ENCODE data around the gene CCT8L2. TPM values are rescaled to one million over a fixed set of nuclear protein-coding genes. Genes with fewer than 3 reads are reported as not detected.
"Not testable (repeated sequence)": the region's sequence is repeated elsewhere in the genome, so short reads cannot be mapped to it uniquely, and the experiment has no call there.

CCT8L2 gene
- total RNA-seq, 1 donor from 2014 or later = not detected

GRCh38 chr22:16563555-16564520, 28.8 kb downstream of the CCT8L2 start:
- no peaks in the 10 kb centered on the region for H3K4me1 Mint-ChIP-seq (ENCODE audit: low read depth)
- H3K27me3 Mint-ChIP-seq = no peaks in the 10 kb centered on the region
- TF ChIP-seq CTCF (IDR thresholded peaks at IDR 0.05; ENCODE audit: unreplicated experiment) = no peak
- no peaks in the 10 kb centered on the region for H3K9me3 Mint-ChIP-seq (ENCODE audit: low read depth)
- no peak overlapping the region for H3K4me3 Mint-ChIP-seq (ENCODE audit: low read depth)
- DNase-seq (ENCODE audit: low spot score, unreplicated experiment) = no peak
- no peak overlapping the region for H3K27ac Mint-ChIP-seq
- no peaks in the 10 kb centered on the region for H3K36me3 Mint-ChIP-seq (ENCODE audit: insufficient read depth)

- Mint-ChIP-seq H3K27ac (no peak overlapping the region), H3K27me3 (no peaks in the 10 kb centered on the region), H3K9me3 (ENCODE audit: low read depth) (no peaks in the 10 kb centered on the region), H3K36me3 (ENCODE audit: insufficient read depth) (peaks cover under 1% of the 10 kb centered on the region), H3K4me1 (ENCODE audit: low read depth) (no peaks in the 10 kb centered on the region), H3K4me3 (ENCODE audit: low read depth) (no peak overlapping the region)
- no peak for TF ChIP-seq CTCF (IDR thresholded peaks at IDR 0.05; ENCODE audit: unreplicated experiment)
- no peak for DNase-seq (ENCODE audit: low spot score, unreplicated experiment)
Measured at GRCh38 chr22:16562711-16563554, 29.7 kb downstream of the CCT8L2 start.

GRCh38 chr22:16561093-16561658, 31.4 kb downstream of the CCT8L2 start:
- H3K27ac Mint-ChIP-seq; H3K9me3 Mint-ChIP-seq (ENCODE audit: low read depth); H3K36me3 Mint-ChIP-seq (ENCODE audit: insufficient read depth); H3K4me3 Mint-ChIP-seq (ENCODE audit: low read depth); DNase-seq (ENCODE audit: low spot score, unreplicated experiment); H3K4me1 Mint-ChIP-seq (ENCODE audit: low read depth); H3K27me3 Mint-ChIP-seq: not testable (repeated sequence)

GRCh38 chr22:16560651-16561050, 32.0 kb downstream of the CCT8L2 start:
- H3K36me3 Mint-ChIP-seq (ENCODE audit: insufficient read depth); H3K27ac Mint-ChIP-seq; H3K9me3 Mint-ChIP-seq (ENCODE audit: low read depth): not testable (repeated sequence)

GRCh38 chr22:16559996-16560395, 32.6 kb downstream of the CCT8L2 start:
- DNase-seq (ENCODE audit: low spot score, unreplicated experiment); H3K4me3 Mint-ChIP-seq (ENCODE audit: low read depth); H3K27ac Mint-ChIP-seq; H3K36me3 Mint-ChIP-seq (ENCODE audit: insufficient read depth); H3K27me3 Mint-ChIP-seq; H3K9me3 Mint-ChIP-seq (ENCODE audit: low read depth); H3K4me1 Mint-ChIP-seq (ENCODE audit: low read depth): not testable (repeated sequence)

More at GRCh38 chr22:16560651-16561050, 32.0 kb downstream of the CCT8L2 start:
- DNase-seq (ENCODE audit: low spot score, unreplicated experiment); H3K4me3 Mint-ChIP-seq (ENCODE audit: low read depth); H3K27me3 Mint-ChIP-seq; H3K4me1 Mint-ChIP-seq (ENCODE audit: low read depth): not testable (repeated sequence)

GRCh38 chr22:16559056-16559955, 33.3 kb downstream of the CCT8L2 start:
- no peak overlapping the region for H3K27ac Mint-ChIP-seq
- H3K36me3 Mint-ChIP-seq (ENCODE audit: insufficient read depth) = peaks cover 7% of the 10 kb centered on the region
- no peaks in the 10 kb centered on the region for H3K4me1 Mint-ChIP-seq (ENCODE audit: low read depth)
- no peak overlapping the region for H3K4me3 Mint-ChIP-seq (ENCODE audit: low read depth)
- peaks cover 6% of the 10 kb centered on the region for H3K9me3 Mint-ChIP-seq (ENCODE audit: low read depth)
- no peaks in the 10 kb centered on the region for H3K27me3 Mint-ChIP-seq
- no peak for TF ChIP-seq CTCF (IDR thresholded peaks at IDR 0.05; ENCODE audit: unreplicated experiment)
- no peak for DNase-seq (ENCODE audit: low spot score, unreplicated experiment)

- DNase-seq (ENCODE audit: low spot score, unreplicated experiment); H3K27ac Mint-ChIP-seq; H3K4me1 Mint-ChIP-seq (ENCODE audit: low read depth); H3K4me3 Mint-ChIP-seq (ENCODE audit: low read depth); H3K36me3 Mint-ChIP-seq (ENCODE audit: insufficient read depth); H3K27me3 Mint-ChIP-seq: not testable (repeated sequence)
- peaks cover 10% of the 10 kb centered on the region for H3K9me3 Mint-ChIP-seq (ENCODE audit: low read depth)
Measured at GRCh38 chr22:16558376-16558945, 34.1 kb downstream of the CCT8L2 start.

GRCh38 chr22:16557511-16557910, 35.1 kb downstream of the CCT8L2 start:
- H3K27me3 Mint-ChIP-seq; H3K4me1 Mint-ChIP-seq (ENCODE audit: low read depth); H3K27ac Mint-ChIP-seq; DNase-seq (ENCODE audit: low spot score, unreplicated experiment); H3K36me3 Mint-ChIP-seq (ENCODE audit: insufficient read depth); H3K4me3 Mint-ChIP-seq (ENCODE audit: low read depth): not testable (repeated sequence)
- H3K9me3 Mint-ChIP-seq (ENCODE audit: low read depth) = peaks cover 10% of the 10 kb centered on the region
